Liver (tissue), 9 donors: ENCODE data around the gene PTCD2. TPM values are rescaled to one million over a fixed set of nuclear protein-coding genes. Genes with fewer than 3 reads are reported as not detected.

Source experiments
- DNase-seq: peaks from one replicate; pipeline ENCODE4 v3.0.0-alpha.2; 2017; ENCODE audit warnings: low spot score
- H3K27ac ChIP-seq, 2 donors: one replicate each; pipeline ENCODE4 v1.7.0; 2013; ENCODE audit warnings: inconsistent platforms in 2 of 2, low read length in 2 of 2, control low read depth in 1 of 2, low read depth in 1 of 2, mild to moderate bottlenecking in 1 of 2
- H3K27me3 ChIP-seq, 4 donors: one replicate each; pipeline versions ENCODE4 v1.6.1 to v1.7.0; 2013; ENCODE audit warnings: low read length in 3 of 4, inconsistent platforms in 1 of 4, mild to moderate bottlenecking in 1 of 4, moderate library complexity in 1 of 4; ENCODE audit not compliant: control insufficient read depth in 4 of 4, insufficient read depth in 4 of 4
- H3K36me3 ChIP-seq, 4 donors: one replicate each; pipeline versions ENCODE4 v1.6.1 to v1.7.0; 2013; ENCODE audit warnings: low read length in 3 of 4, mild to moderate bottlenecking in 3 of 4, low read depth in 1 of 4, moderate library complexity in 1 of 4; ENCODE audit not compliant: control insufficient read depth in 4 of 4, insufficient read depth in 3 of 4
- H3K4me1 ChIP-seq, 4 donors: one replicate each; pipeline versions ENCODE4 v1.6.1 to v1.7.0; 2013; ENCODE audit warnings: low read length in 3 of 4, mild to moderate bottlenecking in 3 of 4, moderate library complexity in 1 of 4; ENCODE audit not compliant: control insufficient read depth in 4 of 4, insufficient read depth in 4 of 4
- H3K4me3 ChIP-seq, 3 donors: one replicate each; pipeline versions ENCODE4 v1.6.1 to v1.7.0; 2013; ENCODE audit warnings: low read length in 3 of 3, control low read depth in 1 of 3, low read depth in 1 of 3, mild to moderate bottlenecking in 1 of 3
- H3K9ac ChIP-seq, 2 donors: one replicate each; pipeline ENCODE4 v1.7.0; 2013; ENCODE audit warnings: low read length in 2 of 2, mild to moderate bottlenecking in 2 of 2, moderate library complexity in 2 of 2, control low read depth in 1 of 2, low read depth in 1 of 2
- H3K9me3 ChIP-seq, 4 donors: one replicate each; pipeline versions ENCODE4 v1.6.1 to v1.7.0; 2013; ENCODE audit warnings: low read length in 3 of 4; ENCODE audit not compliant: control insufficient read depth in 4 of 4
- EGR1 ChIP-seq, 2 donors: IDR thresholded peaks; 2 replicates each; pipeline ENCODE4 v1.6.1; 2016 to 2018; ENCODE audit warnings: antibody characterized with exemption in 2 of 2, low read depth in 2 of 2
- FOXA1 ChIP-seq: IDR thresholded peaks from 2 replicates; pipeline ENCODE4 v1.6.1; 2016; ENCODE audit warnings: antibody characterized with exemption
- HNF4A ChIP-seq, 2 donors: conservative IDR thresholded peaks; 2 replicates each; pipeline ENCODE4 v1.6.1; 2016; ENCODE audit warnings: antibody characterized with exemption in 2 of 2, mild to moderate bottlenecking in 2 of 2
- HNF4G ChIP-seq: IDR thresholded peaks from 2 replicates; pipeline ENCODE4 v1.6.1; 2016; ENCODE audit warnings: antibody characterized with exemption
- JUND ChIP-seq, 2 donors: IDR thresholded peaks; 2 replicates each; pipeline ENCODE4 v1.6.1; 2016; ENCODE audit warnings: antibody characterized with exemption in 2 of 2
- MAX ChIP-seq: IDR thresholded peaks from 2 replicates; pipeline ENCODE4 v1.6.1; 2016; ENCODE audit warnings: antibody characterized with exemption
- NR2F2 ChIP-seq: IDR thresholded peaks from 2 replicates; pipeline ENCODE4 v1.6.1; 2016; ENCODE audit warnings: antibody characterized with exemption
- RAD21 ChIP-seq, 2 donors: IDR thresholded peaks; 2 replicates each; pipeline ENCODE4 v1.6.1; 2016; ENCODE audit warnings: antibody characterized with exemption in 2 of 2, mild to moderate bottlenecking in 2 of 2
- REST ChIP-seq: IDR thresholded peaks from 2 replicates; pipeline ENCODE4 v1.6.1; 2016; ENCODE audit warnings: antibody characterized with exemption, mild to moderate bottlenecking
- RXRA ChIP-seq, 2 donors: IDR thresholded peaks; 2 replicates each; pipeline ENCODE4 v1.6.1; 2017 to 2018; ENCODE audit warnings: antibody characterized with exemption in 2 of 2, mild to moderate bottlenecking in 1 of 2
- YY1 ChIP-seq: IDR thresholded peaks from 2 replicates; pipeline ENCODE4 v1.6.1; 2016; ENCODE audit warnings: antibody characterized with exemption, mild to moderate bottlenecking
- ZBTB33 ChIP-seq: IDR thresholded peaks from 2 replicates; pipeline ENCODE4 v1.6.1; 2016; ENCODE audit warnings: antibody characterized with exemption
- WGBS: extraction: QIAGEN DNeasy Blood & Tissue Kit; methylation state at CpG from one replicate; pipeline ENCODE4 v1.1.7; 2013; 5-methylcytosine and 5-hydroxymethylcytosine counted together
- polyA plus RNA-seq, 2 donors: library from polyadenylated mRNA; stranded (reverse) in 1 of 2; unstranded in 1 of 2; fragments of 200-250 nt in 1 of 2; fragments of >200 nt in 1 of 2; fragmentation: Nextera tagmentation in 1 of 2; extraction: Ambion mirVana in 1 of 2; gene quantifications; one replicate each; pipeline versions ENCODE4 v1.2.1 to v1.2.3, GENCODE V29; 2013 to 2015
- total RNA-seq, 2 donors: library from RNA; depleted of rRNA; stranded (reverse); fragments of >200 nt; gene quantifications; one replicate each; pipeline ENCODE4 v1.2.3, GENCODE V29; 2014
- TF ChIP-seq, protein P1 (sequence below): fragments of 150-350 bp; IDR thresholded peaks from 2 replicates; pipeline ENCODE4 v1.5.1; 2017; ENCODE audit warnings: improper control_type of control experiment, low read depth, low read length; ENCODE audit not compliant: missing input control
- donor health status: healthy.
- donor health status: healthy.
- donor health status: healthy.
- donor health status: healthy.
- donor health status: healthy.

The PTCD2 gene
- total and polyA plus RNA-seq, 4 donors, result 4.4 to 5.9 (median 5.2) TPM

DNA sequence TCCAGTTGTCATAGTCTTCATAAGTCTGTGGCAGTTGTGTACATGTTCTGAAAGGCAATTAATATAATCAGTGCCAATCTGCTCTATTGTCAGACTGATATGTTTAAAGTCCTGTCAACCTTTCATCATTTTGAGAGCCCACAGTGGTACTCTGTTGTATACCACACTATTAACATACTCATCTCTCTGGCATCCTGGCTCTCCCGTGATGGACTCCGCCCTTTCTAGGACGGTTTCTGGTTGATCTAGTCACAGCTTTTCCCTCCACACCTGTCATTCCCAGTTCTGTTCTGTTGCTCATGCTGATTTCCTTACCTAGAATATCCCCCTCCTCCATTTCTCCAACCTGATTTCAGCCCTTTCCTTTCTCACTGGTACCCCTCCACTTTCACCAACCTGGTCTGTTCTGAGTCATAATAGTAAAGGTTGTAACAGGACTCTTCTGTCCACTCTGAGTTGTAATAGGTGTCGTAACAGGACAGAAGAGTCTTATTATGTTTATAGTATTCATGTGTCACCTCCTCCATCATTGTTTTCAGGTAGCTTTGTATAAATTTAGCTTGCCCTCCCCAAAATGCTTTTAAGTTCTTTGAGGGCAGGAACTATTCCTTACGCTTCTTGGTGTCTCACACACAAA, 4.1 kb downstream of the PTCD2 start:
- Histone ChIP-seq H3K27ac (no peak overlapping the region), H3K27me3 (no peaks in the 10 kb centered on the region), H3K9ac (no peak overlapping the region), H3K36me3 (peaks cover 4 to 33% (median 12%) of the 10 kb centered on the region in 4 donors), H3K4me1 (peaks cover 0 to 10% (median 4%) of the 10 kb centered on the region in 4 donors), H3K4me3 (no peak overlapping the region), H3K9me3 (no peaks in the 10 kb centered on the region)
- TF ChIP-seq NR2F2, result no peak
- no peak for TF ChIP-seq RAD21 (IDR thresholded peaks at IDR 0.05)
- no peak for TF ChIP-seq HNF4G
- no peak for TF ChIP-seq REST
- TF ChIP-seq HNF4A (conservative IDR thresholded peaks at IDR 0.05), result no peak
- TF ChIP-seq EGR1 (IDR thresholded peaks at IDR 0.05; ENCODE audit: low read depth in 2 of 2), result no peak
- TF ChIP-seq JUND (IDR thresholded peaks at IDR 0.05), result no peak
- TF ChIP-seq YY1, result no peak
- no peak for TF ChIP-seq ZBTB33
- no peak for TF ChIP-seq FOXA1
- no peak for TF ChIP-seq MAX
- TF ChIP-seq RXRA (IDR thresholded peaks at IDR 0.05), result no peak
- TF ChIP-seq, protein P1, sequence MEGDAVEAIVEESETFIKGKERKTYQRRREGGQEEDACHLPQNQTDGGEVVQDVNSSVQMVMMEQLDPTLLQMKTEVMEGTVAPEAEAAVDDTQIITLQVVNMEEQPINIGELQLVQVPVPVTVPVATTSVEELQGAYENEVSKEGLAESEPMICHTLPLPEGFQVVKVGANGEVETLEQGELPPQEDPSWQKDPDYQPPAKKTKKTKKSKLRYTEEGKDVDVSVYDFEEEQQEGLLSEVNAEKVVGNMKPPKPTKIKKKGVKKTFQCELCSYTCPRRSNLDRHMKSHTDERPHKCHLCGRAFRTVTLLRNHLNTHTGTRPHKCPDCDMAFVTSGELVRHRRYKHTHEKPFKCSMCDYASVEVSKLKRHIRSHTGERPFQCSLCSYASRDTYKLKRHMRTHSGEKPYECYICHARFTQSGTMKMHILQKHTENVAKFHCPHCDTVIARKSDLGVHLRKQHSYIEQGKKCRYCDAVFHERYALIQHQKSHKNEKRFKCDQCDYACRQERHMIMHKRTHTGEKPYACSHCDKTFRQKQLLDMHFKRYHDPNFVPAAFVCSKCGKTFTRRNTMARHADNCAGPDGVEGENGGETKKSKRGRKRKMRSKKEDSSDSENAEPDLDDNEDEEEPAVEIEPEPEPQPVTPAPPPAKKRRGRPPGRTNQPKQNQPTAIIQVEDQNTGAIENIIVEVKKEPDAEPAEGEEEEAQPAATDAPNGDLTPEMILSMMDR, result no peak
- no peak for DNase-seq
- 94% methylated on average over 5 of the region's 5 CpGs for WGBS

GRCh38 chr5:72325566-72326305, 5.6 kb downstream of the PTCD2 start:
- Histone ChIP-seq H3K9me3 (no peaks in the 10 kb centered on the region), H3K9ac (no peak overlapping the region), H3K27me3 (no peaks in the 10 kb centered on the region), H3K36me3 (peaks cover 4 to 37% (median 16%) of the 10 kb centered on the region in 4 donors), H3K27ac (no peak overlapping the region), H3K4me3 (no peak overlapping the region), H3K4me1 (peaks cover 0 to 6% (median 2%) of the 10 kb centered on the region in 4 donors)
- TF ChIP-seq ZBTB33 (no peak), NR2F2 (no peak), MAX (no peak)
- WGBS, result 85% methylated on average over 4 of the region's 4 CpGs
- DNase-seq, result no peak
